Activated CD4-positive, CD25-positive, alpha-beta regulatory T cell treated with anti-CD3 and anti-CD28 coated beads, Interleukin-2, amount 50 U/mL, for 16 hours (primary cell): ENCODE measurements around the gene THSD7B.

Experiments
- DNase-seq: peaks from one replicate; pipeline ENCODE4 v3.0.0-alpha.2; 2020; ENCODE audit warnings: low read depth, low spot score

THSD7B gene

GRCh38 chr2:137367361-137367760, 602.0 kb downstream of the THSD7B start:
- no peak for DNase-seq

- no peak for DNase-seq
Observed at GRCh38 chr2:137369106-137369505, 603.8 kb downstream of the THSD7B start.

- no peak for DNase-seq
Observed at GRCh38 chr2:137379186-137379585, 613.8 kb downstream of the THSD7B start.

- DNase-seq: no peak
Observed at GRCh38 chr2:137380610-137381009, 615.3 kb downstream of the THSD7B start.

GRCh38 chr2:137381731-137382130, 616.4 kb downstream of the THSD7B start:
- DNase-seq: no peak

- no peak for DNase-seq
Observed at GRCh38 chr2:137383391-137383790, 618.0 kb downstream of the THSD7B start.

GRCh38 chr2:137387044-137387443, 621.7 kb downstream of the THSD7B start:
- no peak for DNase-seq

- no peak for DNase-seq
Observed at GRCh38 chr2:137405496-137405895, 640.2 kb downstream of the THSD7B start.

- DNase-seq: no peak
Observed at GRCh38 chr2:137411585-137411984, 646.2 kb downstream of the THSD7B start.

GRCh38 chr2:137420744-137421143, 655.4 kb downstream of the THSD7B start:
- DNase-seq: no peak

- no peak for DNase-seq
Observed at GRCh38 chr2:137435162-137435561, 669.8 kb downstream of the THSD7B start.

GRCh38 chr2:137437386-137437785, 672.0 kb downstream of the THSD7B start:
- no peak for DNase-seq

GRCh38 chr2:137444970-137445369, 679.6 kb downstream of the THSD7B start:
- DNase-seq: no peak

- DNase-seq: no peak
Observed at GRCh38 chr2:137449454-137449853, 684.1 kb downstream of the THSD7B start.

- no peak for DNase-seq
Observed at GRCh38 chr2:137454886-137455285, 689.5 kb downstream of the THSD7B start.

GRCh38 chr2:137467246-137467862, 702.0 kb downstream of the THSD7B start:
- no peak for DNase-seq

- DNase-seq: no peak
Observed at GRCh38 chr2:137493261-137493660, 727.9 kb downstream of the THSD7B start.

- no peak for DNase-seq
Observed at GRCh38 chr2:137500599-137500998, 735.3 kb downstream of the THSD7B start.

- DNase-seq: no peak
Observed at GRCh38 chr2:137507237-137507636, 741.9 kb downstream of the THSD7B start.

- DNase-seq: no peak
Observed at GRCh38 chr2:137508739-137509384, 743.5 kb downstream of the THSD7B start.

- DNase-seq: no peak
Observed at GRCh38 chr2:137511526-137511925, 746.2 kb downstream of the THSD7B start.

GRCh38 chr2:137521653-137522619, 756.6 kb downstream of the THSD7B start:
- no peak for DNase-seq
